T-helper 1 cell (primary cell): Measurements from ENCODE around the gene SLC9A9.
A peak's percentile ranks its signal among the peaks of the same experiment; 100 is the strongest.
"Not testable (repeated sequence)": the region's sequence is repeated elsewhere in the genome, so short reads cannot be mapped to it uniquely, and the experiment has no call there.

Experiments
- DNase-seq, 5 donors: peaks; one replicate each; pipeline ENCODE4 v3.0.0-alpha.2; 2012 to 2020

SLC9A9 gene

DNA sequence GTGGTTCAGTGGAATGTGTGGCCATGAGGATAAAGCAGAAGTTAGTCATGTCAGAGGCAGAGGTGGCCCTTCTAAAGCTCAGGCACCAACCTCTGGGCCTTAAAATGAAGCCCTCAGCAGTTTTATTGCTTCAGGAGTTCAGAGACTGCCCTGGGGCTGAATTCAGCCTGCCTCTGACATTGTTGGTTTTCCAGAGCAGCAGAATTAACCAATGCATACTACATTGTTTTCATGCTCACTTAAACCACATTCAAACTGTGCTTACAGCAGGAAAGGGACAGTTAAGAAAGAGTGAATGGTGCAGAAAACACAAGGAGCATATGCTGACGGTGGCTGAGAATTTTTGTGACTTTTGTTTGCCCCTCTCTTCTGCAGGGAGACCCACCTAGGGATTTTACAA is 408.5 kb downstream of the SLC9A9 start:
- DNase-seq: no peak

DNA sequence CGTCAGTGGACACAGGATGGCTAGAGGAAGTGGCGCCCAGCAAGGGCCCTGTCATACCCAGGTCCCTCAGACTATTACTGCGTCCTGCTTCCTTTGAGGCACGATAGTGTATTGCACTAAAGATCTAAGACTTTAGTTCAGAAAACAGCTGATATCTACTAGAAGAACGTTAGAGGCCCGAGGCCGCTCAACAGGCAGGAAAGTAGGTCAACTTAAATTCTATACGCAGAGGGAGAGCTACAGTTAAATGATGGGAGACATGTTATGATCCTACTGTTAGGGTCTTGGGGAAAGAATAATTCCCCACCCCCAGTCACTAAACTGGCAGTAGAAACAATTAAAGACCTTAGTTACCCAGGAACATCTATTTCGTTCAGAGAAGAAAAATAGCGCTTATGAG is 410.9 kb downstream of the SLC9A9 start:
- DNase-seq: no peak

- no peak for DNase-seq
Observed at GRCh38 chr3:143436231-143436930, 411.9 kb downstream of the SLC9A9 start.

DNA sequence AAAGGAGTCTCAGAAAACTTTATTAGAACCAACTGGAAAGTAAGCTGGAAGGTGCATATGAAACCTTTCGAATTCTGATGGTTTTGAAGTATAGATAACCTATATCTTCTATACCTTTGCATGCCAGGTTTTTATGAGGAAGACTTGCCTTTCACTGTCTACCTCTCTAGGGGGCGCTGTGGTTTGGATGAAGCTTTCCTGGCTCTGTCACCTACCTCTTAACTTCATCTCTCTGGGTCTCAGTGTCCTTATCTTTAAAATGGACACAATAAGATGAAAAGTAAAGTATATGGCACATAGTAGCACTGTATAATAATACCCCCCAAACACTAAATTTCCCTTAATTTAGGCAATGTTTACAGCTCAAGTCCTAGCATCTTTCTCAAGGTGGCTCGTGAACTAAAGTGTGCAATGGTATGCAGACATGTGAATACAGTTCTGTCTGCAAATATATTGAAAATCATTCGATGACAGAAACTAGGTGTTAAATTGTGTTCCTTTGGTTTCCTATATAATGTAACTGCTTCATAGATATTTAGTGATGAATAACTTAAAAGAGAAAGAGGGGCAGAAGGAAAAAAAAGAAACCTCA is 414.4 kb downstream of the SLC9A9 start:
- DNase-seq: peak in 1 of 5 donors; percentile 20

GRCh38 chr3:143431298-143431697 is 417.0 kb downstream of the SLC9A9 start:
- not testable (repeated sequence) for DNase-seq

GRCh38 chr3:143430568-143430967 is 417.7 kb downstream of the SLC9A9 start:
- DNase-seq: no peak

- DNase-seq: no peak
Observed at GRCh38 chr3:143429628-143430514, 418.4 kb downstream of the SLC9A9 start.

DNA sequence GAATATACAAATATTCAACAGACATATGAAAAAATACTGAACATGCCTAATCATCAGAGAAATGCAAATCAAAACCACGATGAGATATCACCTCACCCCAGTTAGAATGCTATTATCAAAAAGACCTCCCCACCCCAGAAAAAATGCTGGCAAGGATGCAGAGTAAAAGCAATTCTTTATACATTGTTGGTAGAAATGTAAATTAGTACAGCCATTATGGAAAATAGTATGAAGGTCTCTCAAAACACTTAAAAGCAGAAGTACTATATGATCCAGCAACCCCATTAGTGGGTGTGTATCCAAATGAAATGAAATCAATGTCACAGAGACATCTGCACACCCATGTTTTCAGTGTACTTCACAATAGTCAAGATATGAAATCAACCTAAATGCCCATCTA is 420.0 kb downstream of the SLC9A9 start:
- no peak for DNase-seq

DNA sequence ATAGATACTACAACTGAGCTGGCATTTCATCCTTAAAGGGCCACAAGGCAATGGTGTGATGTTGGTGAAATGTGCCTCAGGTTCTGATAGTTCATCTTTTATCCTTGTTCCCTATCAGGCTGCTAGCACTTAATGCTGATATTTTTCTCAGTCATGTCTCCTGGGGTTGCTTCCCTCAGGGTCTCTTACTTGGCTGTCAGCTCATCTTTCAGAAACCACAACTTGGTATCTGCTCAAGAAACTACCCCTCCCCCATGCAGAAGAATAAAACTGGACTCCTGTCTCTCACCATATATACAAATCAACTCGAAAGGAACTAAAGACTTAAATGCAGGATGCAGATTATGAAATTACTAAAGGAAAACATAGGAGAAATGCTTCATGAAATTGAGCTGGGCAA is 420.6 kb downstream of the SLC9A9 start:
- DNase-seq: no peak

DNA sequence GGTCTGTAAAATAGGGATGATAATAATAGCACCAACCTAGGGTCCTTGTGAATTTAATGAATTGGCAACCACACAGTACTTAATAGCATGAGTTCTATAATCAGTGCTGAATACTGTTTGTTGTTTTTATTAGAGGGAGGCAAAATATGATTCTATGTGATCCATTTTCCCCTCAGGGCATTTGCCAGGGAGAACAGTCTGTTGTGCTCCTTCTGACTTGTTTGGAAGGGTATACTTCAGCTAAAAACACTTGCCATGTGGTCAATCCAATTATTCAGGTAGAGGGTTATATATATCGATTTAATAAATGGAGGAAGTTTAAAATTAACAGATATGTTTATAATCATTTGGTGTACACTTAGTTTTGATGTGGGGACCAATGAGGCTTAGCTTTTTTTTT is 423.4 kb downstream of the SLC9A9 start:
- DNase-seq: no peak

- no peak for DNase-seq
Observed at GRCh38 chr3:143421556-143421955, 426.7 kb downstream of the SLC9A9 start.

- DNase-seq: no peak
Observed at GRCh38 chr3:143419611-143420010, 428.7 kb downstream of the SLC9A9 start.

DNA sequence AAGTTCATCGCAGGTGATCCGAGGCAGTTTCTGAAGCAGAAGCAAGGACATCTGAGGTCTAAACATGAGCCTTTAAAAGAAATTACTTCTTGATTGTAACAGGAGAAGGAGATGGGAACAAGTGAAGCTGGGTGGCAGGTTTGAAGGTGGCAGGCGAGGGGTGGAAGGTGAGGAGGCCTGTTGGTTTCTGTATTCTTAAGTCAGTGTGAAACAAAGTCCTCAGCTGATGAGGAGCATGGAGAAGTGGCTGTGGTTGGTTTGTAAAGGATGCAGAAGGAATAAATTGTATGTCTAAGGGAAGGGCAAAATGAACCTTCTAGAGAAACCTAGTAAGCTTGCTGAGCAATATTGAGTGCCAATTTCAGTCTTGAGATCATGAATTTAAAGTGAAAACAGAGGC is 429.9 kb downstream of the SLC9A9 start:
- no peak for DNase-seq

GRCh38 chr3:143416229-143416628 is 432.0 kb downstream of the SLC9A9 start:
- DNase-seq: no peak

DNA sequence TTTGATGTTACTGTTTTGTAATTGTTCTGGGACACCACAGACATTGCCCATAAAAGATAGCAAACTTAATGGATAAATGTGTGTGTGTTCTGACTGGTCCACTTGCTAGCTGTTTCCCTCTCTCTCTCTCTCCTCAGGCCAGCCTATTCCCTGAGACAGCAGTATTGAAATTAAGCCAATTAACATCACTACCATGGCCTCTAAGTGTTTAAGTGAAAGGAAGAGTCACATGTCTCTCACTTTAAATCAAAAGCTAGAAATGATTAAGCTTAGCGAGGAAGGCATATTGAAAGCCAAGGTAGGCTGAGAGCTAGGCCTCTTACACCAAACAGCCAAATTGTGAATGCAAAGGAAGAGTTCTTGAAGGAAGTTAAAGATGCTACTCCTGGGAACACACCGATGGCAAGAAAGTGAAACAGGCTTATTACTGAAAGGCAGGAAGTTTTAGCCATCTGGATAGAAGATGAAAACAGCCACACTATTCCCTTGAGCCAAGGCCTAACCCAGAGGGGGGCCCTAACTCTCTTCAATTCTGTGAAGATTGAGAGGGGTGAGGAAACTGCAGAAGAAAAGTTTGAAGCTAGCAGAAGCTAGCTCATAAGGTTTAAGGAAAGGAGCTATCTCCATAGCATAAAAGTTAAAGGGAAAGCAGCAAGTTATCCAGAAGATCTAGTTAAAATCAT is 433.6 kb downstream of the SLC9A9 start:
- DNase-seq: peak in 1 of 5 donors; percentile 15

GRCh38 chr3:143413372-143413771 is 434.9 kb downstream of the SLC9A9 start:
- DNase-seq: no peak

DNA sequence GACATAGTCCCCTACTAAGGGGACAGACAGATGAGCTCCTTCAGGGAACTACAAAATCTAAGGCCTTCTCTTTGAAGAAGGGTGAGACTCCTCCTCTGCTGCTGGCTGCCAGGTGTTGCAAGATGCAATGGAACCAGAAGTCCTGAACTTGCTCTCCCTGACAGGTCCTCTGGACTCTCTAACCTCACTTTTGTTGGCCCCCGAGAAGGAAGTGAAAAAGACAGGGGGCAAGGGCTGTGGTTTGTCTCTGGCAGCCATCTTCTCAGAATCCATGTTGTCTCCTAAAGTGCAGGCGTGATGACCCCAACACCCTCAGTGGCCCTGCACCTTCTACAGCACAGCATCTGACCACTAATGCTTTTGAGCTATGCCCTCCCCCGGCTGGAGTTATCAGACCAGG is 436.2 kb downstream of the SLC9A9 start:
- DNase-seq: no peak

DNA sequence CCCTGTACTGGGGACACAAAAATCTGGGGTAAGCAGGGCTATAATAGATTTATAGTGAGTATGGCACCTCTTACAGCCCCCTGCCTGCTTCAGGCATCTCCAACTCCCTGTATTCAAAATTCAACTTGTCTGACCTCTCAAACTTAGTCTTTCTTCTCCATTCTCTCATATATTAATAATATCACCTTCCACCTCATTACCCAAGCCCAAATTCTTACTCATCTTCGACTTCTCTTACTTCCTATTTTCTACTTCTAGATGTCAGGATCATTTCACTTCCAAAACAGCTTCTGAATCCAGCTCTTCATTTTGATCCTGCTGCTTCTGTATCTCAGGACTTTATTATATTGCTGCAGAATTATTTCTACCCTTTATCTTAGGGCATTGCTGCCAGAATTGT is 438.0 kb downstream of the SLC9A9 start:
- no peak for DNase-seq

DNA sequence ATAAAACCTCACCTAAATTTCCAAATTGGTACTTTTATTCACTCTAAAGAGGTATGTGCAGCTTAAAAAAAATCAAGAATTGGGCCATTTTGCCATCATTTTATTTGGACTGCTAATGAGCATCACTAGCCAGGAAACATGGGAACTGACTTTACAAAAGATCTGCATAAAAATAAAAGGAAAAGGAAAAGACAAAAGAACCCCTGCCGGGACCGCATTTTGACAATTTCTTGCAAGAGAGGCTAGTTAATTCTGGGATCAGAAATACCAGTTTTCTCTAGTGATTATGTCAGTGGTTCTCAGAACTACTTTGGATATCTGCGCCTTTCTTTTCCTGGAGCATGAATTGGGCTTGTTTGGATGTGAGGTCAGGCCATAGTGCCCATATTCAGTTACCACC is 439.5 kb downstream of the SLC9A9 start:
- no peak for DNase-seq

DNA sequence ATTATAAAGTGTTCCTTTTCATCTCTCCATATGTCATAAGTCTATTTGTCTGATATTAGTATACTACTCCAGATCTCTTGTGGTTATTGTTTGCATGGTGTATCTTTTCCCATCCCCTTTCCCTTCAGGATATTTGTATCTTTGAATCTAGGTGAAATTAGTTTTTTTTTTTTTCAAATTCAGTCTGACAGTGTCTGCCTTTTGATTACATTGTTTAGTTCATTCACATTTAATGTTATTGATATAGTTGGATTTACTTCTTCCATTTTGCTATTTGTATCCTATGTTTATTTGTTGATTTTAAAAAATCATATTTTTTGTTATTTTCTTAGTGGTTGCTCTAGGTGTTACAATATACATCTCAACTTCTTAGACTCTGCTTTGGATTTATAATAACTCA is 445.7 kb downstream of the SLC9A9 start:
- no peak for DNase-seq

- DNase-seq: no peak
Observed at GRCh38 chr3:143396790-143397189, 451.5 kb downstream of the SLC9A9 start.

GRCh38 chr3:143389388-143389787 is 458.9 kb downstream of the SLC9A9 start:
- DNase-seq: no peak

- no peak for DNase-seq
Observed at GRCh38 chr3:143387425-143387824, 460.8 kb downstream of the SLC9A9 start.
